ENCODE results near the gene GALNT3.

The GALNT3 gene

DNA sequence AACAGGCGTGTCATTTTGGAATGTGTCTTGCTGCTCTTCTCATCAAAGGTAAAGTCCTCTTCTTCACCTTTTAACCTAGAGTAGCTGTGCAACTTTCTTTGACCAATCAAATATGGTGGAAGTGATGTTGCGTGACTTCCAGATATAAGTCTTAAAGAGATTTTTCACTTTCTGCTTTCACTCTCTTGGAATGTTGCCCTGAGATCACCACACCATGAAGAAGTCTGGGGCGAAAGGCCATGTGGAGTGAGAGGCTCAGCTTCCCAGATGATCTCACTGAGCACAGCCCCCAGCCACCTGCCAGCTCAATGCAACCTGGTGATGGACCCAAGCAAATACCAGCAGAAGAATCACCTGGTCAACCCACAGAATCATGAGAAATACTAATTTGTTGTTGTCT lies 7.1 kb upstream of the GALNT3 start:
- no peak for TF ChIP-seq CTCF (IDR thresholded peaks at IDR 0.05; ENCODE audit: low read depth, low read length, missing control alignments)
- in situ Hi-C loops (cut with HindIII; ENCODE audit: low sequenced_read_pairs), result no loop called here
- no peak overlapping the region for H3K4me3 ChIP-seq (ENCODE audit: low read depth, low read length)
- DNase-seq (ENCODE audit: low read depth), result no peak

GRCh38 chr2:165796819-165797530 lies 2.9 kb upstream of the GALNT3 start:
- DNase-seq (ENCODE audit: low read depth), result no peak
- in situ Hi-C loops (cut with HindIII; ENCODE audit: low sequenced_read_pairs), result no loop called here
- no peak overlapping the region for H3K4me3 ChIP-seq (ENCODE audit: low read depth, low read length)
- no peak for TF ChIP-seq CTCF (IDR thresholded peaks at IDR 0.05; ENCODE audit: low read depth, low read length, missing control alignments)

DNA sequence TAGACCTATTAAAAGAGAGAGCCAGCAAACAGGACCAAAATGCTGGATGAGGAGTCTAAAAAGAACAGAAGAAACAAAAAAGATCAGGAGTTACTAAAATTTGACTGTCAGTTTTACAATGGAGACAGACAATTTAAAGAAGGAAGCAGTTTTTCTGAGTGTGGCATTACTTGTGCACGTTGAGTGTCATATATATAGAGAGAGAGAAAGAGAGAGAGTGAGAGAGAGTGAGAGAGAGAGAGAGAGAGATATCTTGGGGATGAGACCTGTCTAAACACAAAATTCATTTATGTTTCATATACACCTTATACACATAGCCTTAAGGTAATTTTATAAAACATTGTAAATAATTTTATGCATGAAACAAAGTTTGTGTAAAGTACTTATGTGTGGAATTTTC lies 2.1 kb upstream of the GALNT3 start:
- no peak for DNase-seq (ENCODE audit: low read depth)
- in situ Hi-C loops (cut with HindIII; ENCODE audit: low sequenced_read_pairs), result no loop called here
- H3K4me3 ChIP-seq (ENCODE audit: low read depth, low read length), result no peak overlapping the region
- no peak for TF ChIP-seq CTCF (IDR thresholded peaks at IDR 0.05; ENCODE audit: low read depth, low read length, missing control alignments)

GRCh38 chr2:165795011-165795410 lies 964 bp upstream of the GALNT3 start:
- no peak for TF ChIP-seq CTCF (IDR thresholded peaks at IDR 0.05; ENCODE audit: low read depth, low read length, missing control alignments)
- in situ Hi-C loops (cut with HindIII; ENCODE audit: low sequenced_read_pairs), result no loop called here
- DNase-seq (ENCODE audit: low read depth), result no peak
- H3K4me3 ChIP-seq (ENCODE audit: low read depth, low read length), result peak overlapping the region; percentile 65

GRCh38 chr2:165794536-165794928 lies 485 bp upstream of the GALNT3 start:
- peak overlapping the region; percentile 65 for H3K4me3 ChIP-seq (ENCODE audit: low read depth, low read length)
- DNase-seq (ENCODE audit: low read depth), result peak; percentile 18
- TF ChIP-seq CTCF (IDR thresholded peaks at IDR 0.05; ENCODE audit: low read depth, low read length, missing control alignments), result no peak
- in situ Hi-C loops (cut with HindIII; ENCODE audit: low sequenced_read_pairs), result no loop called here

DNA sequence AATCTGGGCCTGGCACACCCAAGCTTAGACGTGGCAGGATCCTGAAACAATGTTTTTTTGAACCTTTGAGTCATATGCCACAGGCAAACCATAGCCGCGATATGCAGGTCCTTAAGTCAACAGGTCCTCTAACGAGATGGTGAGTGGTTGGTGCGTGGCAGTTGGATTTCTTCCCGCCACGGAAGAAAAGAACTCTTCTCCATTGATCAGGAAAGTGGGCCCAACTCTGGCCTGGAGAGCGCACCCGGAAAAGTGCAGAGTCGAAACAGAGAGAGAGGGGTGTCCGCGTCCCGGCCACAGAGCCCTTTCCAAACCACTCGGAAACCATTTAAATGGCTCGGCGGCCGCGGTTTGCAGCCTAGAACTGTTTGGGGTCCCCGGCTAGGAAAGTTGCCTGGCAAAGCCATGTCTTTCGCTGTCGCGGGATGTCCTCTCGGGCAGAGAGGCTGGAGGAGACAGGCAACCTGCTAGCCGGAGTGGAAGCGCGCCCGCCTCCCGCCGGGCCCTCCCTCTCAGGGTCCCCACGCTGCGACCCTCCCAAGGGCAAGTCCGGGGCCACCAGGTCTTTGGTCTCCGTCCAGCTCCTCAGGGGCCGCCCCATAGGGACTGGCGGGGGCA lies 777 bp downstream of the GALNT3 start:
- DNase-seq (ENCODE audit: low read depth), result no peak
- H3K4me3 ChIP-seq (ENCODE audit: low read depth, low read length), result peak overlapping the region; percentile 65
- in situ Hi-C loops (cut with HindIII; ENCODE audit: low sequenced_read_pairs), result no loop called here
- TF ChIP-seq CTCF (IDR thresholded peaks at IDR 0.05; ENCODE audit: low read depth, low read length, missing control alignments), result no peak
